Globus pallidus (tissue), 1 donor: ENCODE results near the gene LDLRAP1.
A peak's percentile ranks its signal among the peaks of the same experiment; 100 is the strongest.

Experiments
- DNase-seq: peaks from one replicate; pipeline ENCODE4 v3.0.0-alpha.2; 2015; ENCODE audit warnings: low spot score

LDLRAP1 gene

DNA sequence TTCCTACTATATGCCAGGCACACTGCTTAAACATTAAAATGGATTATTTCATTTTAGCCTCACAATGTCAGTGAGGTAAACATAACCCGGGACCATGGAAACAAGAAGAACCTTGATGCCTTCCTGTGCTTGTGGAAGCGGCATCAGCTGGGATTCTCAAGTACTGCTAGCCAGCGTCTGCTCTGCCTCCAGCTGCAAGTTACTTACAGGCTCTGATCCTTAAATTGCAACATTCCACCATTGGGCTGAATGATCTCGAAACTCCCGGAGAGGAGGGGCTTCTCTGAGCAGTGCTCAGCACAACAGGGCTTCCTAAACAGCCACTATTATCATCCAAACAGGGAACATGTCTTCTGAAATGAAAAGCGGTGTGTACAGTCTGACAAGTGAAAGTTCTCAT lies 66.5 kb downstream of the LDLRAP1 start:
- no peak for DNase-seq

DNA sequence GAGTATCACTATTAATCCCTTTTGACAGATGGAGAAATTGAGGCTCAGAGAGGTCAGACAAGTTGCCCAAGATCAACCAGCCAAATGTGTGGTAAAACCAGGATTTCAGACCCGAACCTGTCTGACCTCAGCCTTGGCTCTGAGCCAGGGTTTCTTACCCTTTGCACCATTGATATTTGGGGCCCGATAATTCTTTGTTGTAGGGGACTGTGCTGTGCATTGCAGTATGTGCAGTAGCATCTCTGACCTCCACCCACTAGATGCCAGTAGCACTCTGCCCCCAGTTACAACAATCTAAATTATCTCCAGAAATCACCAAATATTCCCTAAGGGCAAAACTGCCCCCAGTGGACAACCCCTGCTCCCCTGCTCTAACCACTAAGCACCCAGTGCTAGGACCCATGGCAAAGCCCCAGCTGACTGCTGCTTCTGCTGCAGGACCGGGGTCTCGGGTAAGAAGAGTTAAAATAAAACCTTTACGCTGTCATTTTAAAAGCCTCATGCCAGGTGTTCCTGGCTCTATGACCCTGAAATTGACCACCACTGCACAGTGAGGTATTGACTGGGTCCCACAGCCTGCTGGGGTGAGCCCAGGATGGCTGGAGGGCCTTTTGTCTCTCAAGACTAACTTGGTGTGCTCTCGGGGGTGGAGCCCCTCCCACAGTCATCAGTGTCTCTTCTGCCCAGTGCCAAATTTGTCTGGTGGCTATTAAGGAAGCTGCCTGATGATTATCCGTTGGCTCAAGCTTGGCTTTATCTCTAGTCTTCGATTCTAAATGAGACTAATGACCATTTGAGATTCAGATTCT lies 67.6 kb downstream of the LDLRAP1 start:
- no peak for DNase-seq

DNA sequence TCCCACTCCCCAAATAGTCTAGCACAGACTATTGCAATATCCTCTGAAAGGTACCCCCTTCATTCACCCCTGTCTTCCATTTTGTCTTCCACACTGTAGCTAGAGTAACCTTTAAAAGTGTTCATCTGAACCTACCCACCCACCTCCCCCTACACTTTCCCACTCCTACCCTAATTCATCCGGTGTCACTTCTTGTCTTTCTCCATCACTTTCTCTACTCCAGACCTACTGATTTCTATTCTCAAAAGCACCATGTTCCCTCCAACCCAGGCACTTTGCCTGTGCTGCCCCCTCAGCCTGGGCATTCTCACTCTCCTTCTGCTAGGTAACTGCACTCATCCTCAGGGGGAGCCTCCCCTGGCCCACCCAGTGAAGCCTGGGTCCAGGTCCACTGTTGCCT lies 68.4 kb downstream of the LDLRAP1 start:
- no peak for DNase-seq

DNA sequence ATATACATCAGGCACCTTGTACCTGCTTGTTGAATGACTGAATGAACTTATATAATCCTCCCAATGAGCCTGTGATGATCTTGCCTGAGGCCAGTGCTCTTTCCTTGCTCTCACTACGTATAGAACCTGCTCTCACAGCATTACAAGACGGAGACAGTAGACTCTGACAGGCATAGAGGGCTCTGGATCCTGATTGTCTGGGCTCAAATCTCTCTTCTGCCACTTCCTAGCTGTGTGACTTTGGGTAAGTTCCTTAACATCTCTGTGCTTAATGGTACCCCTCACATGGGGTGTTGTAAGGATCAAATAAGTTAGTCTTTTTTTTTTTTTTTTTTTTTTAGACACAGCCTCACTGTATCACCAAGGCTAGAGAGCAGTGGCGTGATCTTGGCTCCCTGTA lies 69.0 kb downstream of the LDLRAP1 start:
- no peak for DNase-seq

DNA sequence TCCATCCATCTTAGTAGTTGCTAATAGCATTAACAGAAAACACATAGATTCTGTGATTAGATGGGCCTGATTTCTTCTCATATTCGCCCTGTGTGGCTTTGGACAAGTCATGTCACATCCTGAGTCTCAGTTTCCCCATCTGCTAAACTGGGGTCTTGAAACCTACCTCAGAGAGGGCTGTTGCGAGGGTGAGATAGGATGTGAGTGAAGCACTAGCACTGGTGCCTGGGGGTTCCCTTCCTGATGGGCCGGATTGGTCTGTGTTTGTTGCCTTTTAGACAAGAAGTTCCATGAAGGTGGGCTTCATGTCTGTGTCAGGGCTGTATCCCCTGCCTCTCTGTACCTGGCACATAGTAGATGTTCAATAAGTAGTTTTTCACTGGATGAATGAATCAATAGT lies 69.7 kb downstream of the LDLRAP1 start:
- DNase-seq = no peak

DNA sequence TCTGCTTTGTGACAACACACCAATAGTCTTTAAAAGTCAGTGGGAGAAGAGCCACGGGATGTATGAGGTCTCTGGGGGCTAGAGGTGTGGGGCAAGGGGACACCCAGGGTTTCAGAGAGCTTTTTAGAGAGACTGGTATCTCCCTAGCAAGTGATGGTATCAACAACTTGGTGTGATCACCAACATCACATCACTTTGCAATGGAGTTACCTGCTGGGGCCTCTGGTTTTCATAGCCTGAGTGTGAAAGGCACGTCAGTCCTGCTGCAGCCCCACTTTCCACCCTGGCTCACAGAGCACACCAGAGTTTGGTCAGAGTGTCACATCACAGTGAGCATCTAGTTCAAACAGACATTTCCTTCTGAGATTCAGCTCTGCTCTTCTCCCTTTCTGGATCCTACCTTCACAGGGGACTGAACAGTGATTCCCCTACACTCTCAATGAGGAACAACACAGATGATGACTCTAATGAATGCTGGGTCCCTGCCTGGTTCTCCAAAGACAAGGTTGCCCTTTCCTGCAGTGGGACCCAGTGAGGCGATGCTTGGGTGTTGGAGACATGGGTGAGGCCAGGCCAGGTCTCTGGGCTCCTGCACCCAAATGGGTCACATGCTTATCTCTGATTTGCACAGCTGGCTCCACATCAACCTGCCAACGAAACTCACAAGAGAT lies 71.2 kb downstream of the LDLRAP1 start:
- DNase-seq = no peak

DNA sequence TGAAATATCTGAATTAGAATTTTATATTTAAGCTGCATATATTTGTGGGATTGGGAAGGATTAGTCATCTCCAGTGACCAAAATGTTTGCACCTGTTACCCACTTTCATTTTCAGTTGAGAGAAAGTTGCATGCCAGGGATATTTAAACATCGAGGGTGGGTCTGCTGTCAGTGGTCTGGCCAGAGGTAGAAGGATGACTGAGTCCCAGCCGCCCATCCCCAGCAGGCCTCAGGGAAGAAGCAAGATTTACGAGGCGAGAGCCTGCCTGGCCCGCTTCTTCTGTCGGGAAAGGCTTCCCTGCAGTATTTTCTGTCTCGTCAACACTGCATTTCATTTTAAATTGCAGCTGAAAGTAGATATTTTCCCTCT lies 71.8 kb downstream of the LDLRAP1 start:
- no peak for DNase-seq

DNA sequence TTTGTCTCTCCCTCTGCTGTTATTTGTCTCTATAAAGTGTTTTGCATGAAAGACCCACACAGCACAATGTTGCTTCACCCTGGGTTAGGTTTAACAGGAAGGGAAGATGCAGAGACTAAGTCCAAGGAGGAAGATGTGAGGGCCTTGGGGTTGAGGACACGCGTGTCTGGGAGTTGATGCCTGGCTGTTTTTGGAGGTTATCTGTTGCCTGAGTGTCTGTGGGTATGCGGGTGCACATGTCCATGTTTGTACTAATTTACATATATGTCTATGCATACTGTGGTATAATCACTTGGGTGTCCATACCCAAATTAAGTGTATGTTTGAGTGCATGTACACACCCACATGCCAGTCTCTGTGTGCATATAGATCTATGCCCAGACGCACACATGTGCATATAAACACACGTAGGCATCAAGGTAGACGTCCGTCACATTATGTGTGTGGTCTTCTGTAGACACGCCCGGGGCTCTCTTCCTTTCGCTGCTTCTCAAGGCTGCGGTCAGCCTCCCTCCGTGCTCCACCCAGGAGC lies 72.2 kb downstream of the LDLRAP1 start:
- DNase-seq = peak; percentile 32

DNA sequence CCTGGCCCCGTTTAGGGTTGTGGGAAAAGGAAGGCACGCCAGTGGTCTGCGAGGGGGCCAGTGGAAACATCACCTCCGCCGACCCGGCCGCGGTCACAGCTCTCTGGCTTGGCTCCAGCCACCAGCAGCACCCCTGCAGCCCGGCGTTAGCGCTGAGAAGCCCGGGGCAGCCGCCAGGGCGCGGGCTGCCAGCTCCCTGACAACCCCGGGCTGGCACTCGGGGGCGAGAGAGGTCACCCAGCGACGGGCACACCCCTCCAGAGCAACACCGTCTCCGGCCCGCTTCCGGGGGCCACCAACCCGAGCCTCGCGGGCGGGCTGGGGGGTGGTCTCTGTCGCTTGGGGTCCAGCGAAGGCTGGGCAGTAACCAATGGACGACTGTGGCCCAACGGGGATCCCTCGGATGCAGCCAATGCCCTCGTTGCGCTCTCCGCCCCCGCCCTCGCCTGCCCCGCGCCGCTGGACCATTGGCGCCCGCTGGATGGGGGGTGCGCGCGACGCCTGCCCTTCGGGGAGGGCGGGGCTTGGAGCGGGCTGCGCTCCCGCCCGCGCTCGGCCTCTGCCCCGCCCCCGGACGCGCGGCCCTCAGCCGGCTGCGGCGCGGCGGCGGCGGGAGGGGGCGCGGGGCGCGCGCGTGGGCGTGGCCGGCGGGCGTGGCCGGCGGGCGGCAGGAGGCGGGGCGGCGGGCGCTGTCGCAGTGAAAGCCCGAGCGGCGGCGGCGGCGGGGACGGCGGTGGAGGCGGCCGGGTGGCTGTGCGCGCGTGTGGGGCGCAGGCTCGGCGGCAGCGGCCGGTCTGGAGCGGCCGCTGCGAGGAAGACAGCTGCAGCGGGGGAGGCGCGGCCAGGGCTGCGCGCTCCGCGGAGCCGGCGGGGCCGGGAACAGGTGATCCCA lies 72.9 kb downstream of the LDLRAP1 start, which contains the start of gene MAN1C1:
Gene MAN1C1, plus strand, starts transcription at position 697 of the 892 bp plus-strand sequence. CDS start 1,007 bp downstream, outside the sequence.
- peak; percentile 95 for DNase-seq

DNA sequence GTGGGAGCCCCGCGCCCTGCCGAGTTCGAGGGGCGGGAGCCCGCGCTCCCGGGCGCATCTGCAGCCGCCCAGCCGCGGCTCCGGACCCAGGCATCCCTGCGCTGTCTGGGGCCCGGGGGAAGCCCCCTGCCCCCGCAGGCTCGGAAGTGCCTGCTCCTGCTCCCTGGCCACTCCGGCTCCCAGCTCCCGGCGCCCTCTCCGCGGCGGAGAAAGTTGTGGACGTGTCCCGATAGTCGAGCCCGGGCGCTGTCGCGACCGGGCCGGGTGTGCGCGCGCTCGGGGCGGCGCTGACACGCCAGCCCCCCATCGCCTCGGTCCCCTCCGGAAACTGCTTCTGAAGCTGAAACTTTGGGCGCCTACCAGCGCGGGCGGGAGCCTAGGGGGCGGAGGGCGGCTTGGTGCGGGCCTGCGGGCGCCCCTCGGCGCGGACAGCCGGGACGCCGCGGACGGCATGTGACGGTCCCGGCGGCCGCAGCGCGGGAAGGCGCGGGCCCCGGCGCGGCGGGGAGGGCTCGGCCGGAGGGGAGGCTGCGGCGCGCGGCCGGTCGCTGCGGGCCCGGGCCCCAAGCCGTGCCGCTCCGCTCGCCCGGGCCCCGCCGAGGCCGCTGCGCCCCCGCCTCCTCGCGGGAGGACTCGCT lies 73.7 kb downstream of the LDLRAP1 start:
- DNase-seq = peak; percentile 13

DNA sequence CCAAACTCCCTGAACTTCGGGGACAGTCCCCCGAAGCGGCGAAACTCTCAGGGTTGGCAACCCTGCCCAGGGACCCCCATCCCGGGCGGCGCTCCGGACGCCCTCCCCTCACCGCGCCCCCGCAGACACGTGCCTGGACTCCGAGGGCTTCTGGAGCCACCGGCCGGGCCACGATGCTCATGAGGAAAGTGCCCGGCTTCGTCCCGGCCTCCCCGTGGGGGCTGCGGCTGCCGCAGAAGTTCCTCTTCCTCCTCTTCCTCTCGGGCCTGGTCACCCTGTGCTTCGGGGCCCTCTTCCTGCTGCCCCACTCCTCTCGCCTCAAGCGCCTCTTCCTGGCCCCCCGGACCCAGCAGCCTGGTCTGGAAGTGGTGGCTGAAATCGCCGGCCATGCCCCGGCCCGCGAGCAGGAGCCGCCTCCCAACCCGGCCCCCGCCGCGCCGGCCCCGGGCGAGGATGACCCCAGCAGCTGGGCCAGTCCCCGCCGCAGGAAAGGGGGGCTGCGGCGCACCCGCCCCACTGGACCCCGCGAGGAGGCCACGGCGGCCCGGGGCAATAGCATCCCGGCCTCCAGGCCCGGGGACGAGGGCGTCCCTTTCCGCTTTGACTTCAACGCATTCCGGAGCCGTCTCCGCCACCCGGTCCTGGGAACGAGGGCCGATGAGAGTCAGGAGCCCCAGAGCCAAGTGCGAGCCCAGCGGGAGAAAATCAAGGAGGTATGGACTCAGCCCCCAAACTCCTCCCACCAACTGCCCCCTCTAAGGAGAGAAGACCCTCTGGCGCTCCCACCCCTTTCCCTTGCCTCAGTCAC lies 74.4 kb downstream of the LDLRAP1 start:
- DNase-seq = peak; percentile 26

DNA sequence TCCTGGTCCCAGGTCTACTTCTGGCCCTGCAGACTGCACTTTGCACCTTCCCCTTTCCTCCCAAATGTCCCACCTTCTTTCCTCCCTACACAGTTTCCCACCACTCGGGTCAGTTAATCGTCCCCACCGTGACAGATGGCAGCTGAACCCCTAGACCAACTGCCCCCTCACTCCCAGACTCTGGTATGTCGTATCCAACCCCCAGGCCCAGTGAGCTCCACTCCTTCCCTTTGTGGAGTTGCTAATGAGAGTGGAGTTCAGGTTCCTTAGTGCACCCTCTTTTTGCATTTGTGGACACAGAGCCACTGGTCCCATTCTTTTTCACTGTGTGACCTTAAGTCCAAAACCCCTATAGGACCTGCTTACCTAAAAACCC lies 75.0 kb downstream of the LDLRAP1 start:
- no peak for DNase-seq
